ENCODE results near the gene NLGN3. TPM values are rescaled to one million over a fixed set of nuclear protein-coding genes. Genes with fewer than 3 reads are reported as not detected.
A peak's percentile ranks its signal among the peaks of the same experiment; 100 is the strongest.

The NLGN3 gene
- polyA plus RNA-seq, 2 of the 4 experiments (the other 2 are of a cell fraction): 0.84 to 1.00 TPM

DNA sequence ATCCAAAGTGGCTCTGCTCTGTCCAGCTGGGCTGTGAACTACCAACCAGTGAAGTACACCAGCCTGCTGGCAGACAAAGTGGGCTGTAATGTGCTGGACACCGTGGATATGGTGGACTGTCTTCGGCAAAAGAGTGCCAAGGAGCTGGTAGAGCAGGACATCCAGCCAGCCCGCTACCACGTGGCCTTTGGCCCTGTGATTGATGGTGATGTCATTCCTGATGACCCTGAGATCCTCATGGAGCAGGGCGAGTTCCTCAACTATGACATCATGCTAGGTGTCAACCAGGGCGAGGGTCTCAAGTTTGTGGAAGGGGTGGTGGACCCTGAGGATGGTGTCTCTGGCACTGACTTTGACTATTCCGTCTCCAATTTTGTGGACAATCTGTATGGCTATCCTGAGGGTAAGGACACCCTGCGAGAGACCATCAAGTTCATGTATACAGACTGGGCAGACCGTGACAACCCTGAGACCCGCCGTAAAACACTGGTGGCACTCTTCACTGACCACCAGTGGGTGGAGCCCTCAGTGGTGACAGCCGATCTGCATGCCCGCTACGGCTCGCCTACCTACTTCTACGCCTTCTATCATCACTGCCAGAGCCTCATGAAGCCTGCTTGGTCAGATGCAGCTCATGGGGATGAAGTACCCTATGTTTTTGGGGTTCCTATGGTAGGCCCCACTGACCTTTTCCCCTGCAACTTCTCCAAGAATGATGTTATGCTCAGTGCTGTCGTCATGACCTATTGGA lies 22.6 kb downstream of the NLGN3 start:
- Histone ChIP-seq H3K4me1 (no peaks in the 10 kb centered on the region), H3K4me3 (no peak overlapping the region), H3K27ac (no peak overlapping the region), H3K4me2 (no peak overlapping the region), H3K9me3 (no peaks in the 10 kb centered on the region)
- ChIA-PET CTCF (interaction anchor here (1.2 kb wide), 1 partner anchor 9 kb away, joined by 3 read pairs; no protein-coding TSS in a partner anchor), POLR2A (no interaction called here)
- no peak for TF ChIP-seq EHF (CRISPR knock-in tag; IDR thresholded peaks at IDR 0.05)
- no peak for TF ChIP-seq ZFP36 (IDR thresholded peaks at IDR 0.05; ENCODE audit: borderline replicate concordance, partially characterized antibody)
- TF ChIP-seq GATA3 (IDR thresholded peaks at IDR 0.05; ENCODE audit: borderline replicate concordance): no peak
- TF ChIP-seq CBX8 (IDR thresholded peaks at IDR 0.05): no peak
- TF ChIP-seq RARB (CRISPR knock-in tag; IDR thresholded peaks at IDR 0.05): no peak
- no peak for TF ChIP-seq POLR2A (IDR thresholded peaks at IDR 0.05; ENCODE audit: low read length)
- no peak for TF ChIP-seq TP53 (CRISPR knock-in tag; IDR thresholded peaks at IDR 0.05)
- FAIRE-seq: no peak
- 88% methylated on average over 11 of the region's 17 CpGs for WGBS (ENCODE audit: missing lambda C conversion rate)
- no peak for DNase-seq (ENCODE audit: low read depth in 1 of 2, low spot score in 1 of 2)
- no peak for ATAC-seq

DNA sequence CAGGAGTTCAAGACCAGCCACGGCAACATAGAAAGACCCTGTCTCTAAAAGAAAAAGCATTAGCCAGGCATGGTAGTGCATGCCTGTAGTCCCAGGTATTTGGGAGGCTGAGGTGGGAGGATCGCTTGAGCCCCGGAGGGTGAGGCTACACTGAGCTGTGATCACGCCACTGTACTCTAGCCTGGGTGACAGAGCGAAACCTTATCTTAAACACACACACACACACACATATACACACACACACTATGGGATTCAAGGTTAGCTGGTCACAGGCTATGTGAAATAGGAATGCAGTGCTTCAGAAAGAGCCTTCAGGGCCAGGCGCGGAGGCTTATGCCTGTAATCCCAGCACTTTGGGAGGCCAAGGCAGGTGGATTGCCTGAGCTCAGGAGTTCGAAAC lies 23.5 kb downstream of the NLGN3 start:
- ATAC-seq: no peak
- WGBS (ENCODE audit: missing lambda C conversion rate): 96% methylated on average over 6 of the region's 8 CpGs
- CTCF ChIA-PET: no interaction called here

DNA sequence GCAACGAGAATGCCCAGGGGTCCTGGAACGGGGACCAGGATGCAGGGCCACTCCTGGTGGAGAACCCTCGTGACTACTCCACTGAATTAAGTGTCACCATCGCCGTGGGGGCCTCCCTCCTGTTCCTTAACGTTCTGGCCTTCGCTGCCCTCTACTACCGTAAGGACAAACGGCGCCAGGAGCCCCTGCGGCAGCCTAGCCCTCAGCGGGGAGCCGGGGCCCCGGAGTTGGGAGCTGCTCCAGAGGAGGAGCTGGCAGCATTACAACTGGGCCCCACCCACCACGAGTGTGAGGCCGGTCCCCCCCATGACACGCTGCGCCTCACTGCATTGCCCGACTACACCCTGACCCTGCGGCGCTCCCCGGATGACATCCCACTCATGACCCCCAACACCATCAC lies 24.9 kb downstream of the NLGN3 start:
- ChIA-PET CTCF (interaction anchor here (1.0 to 1.5 kb wide), 2 partner anchors 10 to 492 kb away, joined by 3 to 4 read pairs; no protein-coding TSS in a partner anchor), POLR2A (no interaction called here)
- H3K4me3 ChIP-seq: no peak overlapping the region
- TF ChIP-seq RAD21 (conservative IDR thresholded peaks at IDR 0.05 in 1 of 2, IDR thresholded peaks at IDR 0.05 in 1 of 2) (no peak), ZSCAN20 (CRISPR knock-in tag; IDR thresholded peaks at IDR 0.05) (no peak), RNF2 (IDR thresholded peaks at IDR 0.05; ENCODE audit: borderline replicate concordance, low read depth) (no peak), NPAS2 (CRISPR knock-in tag; IDR thresholded peaks at IDR 0.05; ENCODE audit: borderline replicate concordance) (no peak), FOSB (CRISPR knock-in tag; IDR thresholded peaks at IDR 0.05) (no peak), JUNB (IDR thresholded peaks at IDR 0.05) (no peak), HDAC2 (IDR thresholded peaks at IDR 0.05) (no peak), ZC3H11A (IDR thresholded peaks at IDR 0.05) (no peak), GATA3 (IDR thresholded peaks at IDR 0.05; ENCODE audit: borderline replicate concordance) (no peak), HOXB13 (CRISPR knock-in tag; IDR thresholded peaks at IDR 0.05; ENCODE audit: low read depth) (no peak)
- DNase-seq (ENCODE audit: low read depth in 1 of 2, low spot score in 1 of 2) (no peak), FAIRE-seq (no peak), ATAC-seq (no peak)
- no peaks in the 10 kb centered on the region for H3K4me1 ChIP-seq
- no peak overlapping the region for H3K4me2 ChIP-seq
- H3K27ac ChIP-seq: no peak overlapping the region
- 91% methylated on average over 7 of the region's 22 CpGs for WGBS (ENCODE audit: missing lambda C conversion rate)
- no peaks in the 10 kb centered on the region for H3K9me3 ChIP-seq

More for the DNA sequence above, 23.5 kb downstream of the NLGN3 start:
- POLR2A ChIA-PET: no interaction called here
- H3K9me3 ChIP-seq: no peaks in the 10 kb centered on the region
- H3K4me3 ChIP-seq: no peak overlapping the region
- no peaks in the 10 kb centered on the region for H3K4me1 ChIP-seq
- FAIRE-seq (peak; percentile 49), DNase-seq (ENCODE audit: low read depth in 1 of 2, low spot score in 1 of 2) (no peak)
- TF ChIP-seq RARB (CRISPR knock-in tag; IDR thresholded peaks at IDR 0.05): no peak
- no peak for TF ChIP-seq JUN (IDR thresholded peaks at IDR 0.05)
- no peak for TF ChIP-seq MAZ (IDR thresholded peaks at IDR 0.05; ENCODE audit: borderline replicate concordance, low read depth, low read length)
- no peak for TF ChIP-seq HDAC2 (IDR thresholded peaks at IDR 0.05)
- TF ChIP-seq EHMT2 (IDR thresholded peaks at IDR 0.05; ENCODE audit: low read depth): no peak
- TF ChIP-seq HOXB13 (CRISPR knock-in tag; IDR thresholded peaks at IDR 0.05; ENCODE audit: low read depth): no peak
- TF ChIP-seq EP300 (IDR thresholded peaks at IDR 0.05): no peak
- TF ChIP-seq CHD4 (IDR thresholded peaks at IDR 0.05; ENCODE audit: borderline replicate concordance): no peak
- no peak overlapping the region for H3K4me2 ChIP-seq
- H3K27ac ChIP-seq: no peak overlapping the region

DNA sequence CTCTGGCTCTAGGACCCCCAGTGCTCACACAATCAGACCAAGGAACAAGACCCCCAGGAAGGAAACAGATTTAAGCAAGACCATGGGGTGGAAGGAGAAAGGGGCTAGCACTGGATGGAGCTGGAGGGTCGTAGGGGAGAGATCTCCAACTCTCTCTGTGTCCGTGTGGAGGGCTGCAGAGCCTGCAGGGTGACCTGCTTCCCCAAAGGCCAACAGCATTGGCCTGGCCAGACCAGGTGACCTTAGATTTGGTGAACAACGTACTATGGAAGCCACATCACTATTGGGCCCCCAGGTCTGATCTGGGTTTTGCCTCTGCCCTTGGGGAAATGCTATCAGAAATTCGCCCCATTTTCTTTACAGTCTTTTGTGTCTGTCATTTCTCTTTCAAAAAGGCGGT lies 26.0 kb downstream of the NLGN3 start:
- ChIA-PET POLR2A (no interaction called here), CTCF (interaction anchor here (1.5 kb wide), 1 partner anchor 9 kb away, joined by 4 read pairs; no protein-coding TSS in a partner anchor)
- H3K4me2 ChIP-seq: no peak overlapping the region
- WGBS (ENCODE audit: missing lambda C conversion rate): 62% methylated on average over 5 of the region's 5 CpGs
- H3K4me3 ChIP-seq: no peak overlapping the region
- H3K4me1 ChIP-seq: no peaks in the 10 kb centered on the region
- ATAC-seq: no peak
- TF ChIP-seq KDM1A (IDR thresholded peaks at IDR 0.05; ENCODE audit: low read depth): no peak
- TF ChIP-seq HEYL (CRISPR knock-in tag; IDR thresholded peaks at IDR 0.05): no peak
- no peak for TF ChIP-seq RAD21 (conservative IDR thresholded peaks at IDR 0.05 in 1 of 2, IDR thresholded peaks at IDR 0.05 in 1 of 2)
- TF ChIP-seq, protein P1, sequence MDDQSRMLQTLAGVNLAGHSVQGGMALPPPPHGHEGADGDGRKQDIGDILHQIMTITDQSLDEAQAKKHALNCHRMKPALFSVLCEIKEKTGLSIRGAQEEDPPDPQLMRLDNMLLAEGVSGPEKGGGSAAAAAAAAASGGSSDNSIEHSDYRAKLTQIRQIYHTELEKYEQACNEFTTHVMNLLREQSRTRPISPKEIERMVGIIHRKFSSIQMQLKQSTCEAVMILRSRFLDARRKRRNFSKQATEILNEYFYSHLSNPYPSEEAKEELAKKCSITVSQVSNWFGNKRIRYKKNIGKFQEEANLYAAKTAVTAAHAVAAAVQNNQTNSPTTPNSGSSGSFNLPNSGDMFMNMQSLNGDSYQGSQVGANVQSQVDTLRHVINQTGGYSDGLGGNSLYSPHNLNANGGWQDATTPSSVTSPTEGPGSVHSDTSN (IDR thresholded peaks at IDR 0.05): no peak
- TF ChIP-seq, protein P2, sequence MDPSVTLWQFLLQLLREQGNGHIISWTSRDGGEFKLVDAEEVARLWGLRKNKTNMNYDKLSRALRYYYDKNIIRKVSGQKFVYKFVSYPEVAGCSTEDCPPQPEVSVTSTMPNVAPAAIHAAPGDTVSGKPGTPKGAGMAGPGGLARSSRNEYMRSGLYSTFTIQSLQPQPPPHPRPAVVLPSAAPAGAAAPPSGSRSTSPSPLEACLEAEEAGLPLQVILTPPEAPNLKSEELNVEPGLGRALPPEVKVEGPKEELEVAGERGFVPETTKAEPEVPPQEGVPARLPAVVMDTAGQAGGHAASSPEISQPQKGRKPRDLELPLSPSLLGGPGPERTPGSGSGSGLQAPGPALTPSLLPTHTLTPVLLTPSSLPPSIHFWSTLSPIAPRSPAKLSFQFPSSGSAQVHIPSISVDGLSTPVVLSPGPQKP (IDR thresholded peaks at IDR 0.05; ENCODE audit: low read depth, low read length): no peak
- TF ChIP-seq FOXS1 (CRISPR knock-in tag; IDR thresholded peaks at IDR 0.05): no peak
- TF ChIP-seq NR3C1 (IDR thresholded peaks at IDR 0.05): no peak
- TF ChIP-seq ZSCAN20 (CRISPR knock-in tag; IDR thresholded peaks at IDR 0.05): no peak
- TF ChIP-seq, protein P3, sequence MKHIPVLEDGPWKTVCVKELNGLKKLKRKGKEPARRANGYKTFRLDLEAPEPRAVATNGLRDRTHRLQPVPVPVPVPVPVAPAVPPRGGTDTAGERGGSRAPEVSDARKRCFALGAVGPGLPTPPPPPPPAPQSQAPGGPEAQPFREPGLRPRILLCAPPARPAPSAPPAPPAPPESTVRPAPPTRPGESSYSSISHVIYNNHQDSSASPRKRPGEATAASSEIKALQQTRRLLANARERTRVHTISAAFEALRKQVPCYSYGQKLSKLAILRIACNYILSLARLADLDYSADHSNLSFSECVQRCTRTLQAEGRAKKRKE (CRISPR knock-in tag; IDR thresholded peaks at IDR 0.05; ENCODE audit: low read depth): no peak
- no peak for TF ChIP-seq JUNB (IDR thresholded peaks at IDR 0.05)
- no peak for TF ChIP-seq MAFK (IDR thresholded peaks at IDR 0.05; ENCODE audit: partially characterized antibody)
- TF ChIP-seq RCOR1 (IDR thresholded peaks at IDR 0.05; ENCODE audit: low read depth, low read length): no peak
- DNase-seq (ENCODE audit: low read depth in 1 of 2, low spot score in 1 of 2): no peak
- no peaks in the 10 kb centered on the region for H3K9me3 ChIP-seq
- no peak for FAIRE-seq
- H3K27ac ChIP-seq: no peak overlapping the region
